Aorta (tissue), 5 donors: ENCODE measurements around the gene MGLL. TPM values are rescaled to one million over a fixed set of nuclear protein-coding genes. Genes with fewer than 3 reads are reported as not detected.
A peak's percentile ranks its signal among the peaks of the same experiment; 100 is the strongest.

Experiments used
- ATAC-seq: fragments of 200-7000 bp; cut with Tn5 transposase; one replicate; pipeline ENCODE4 v1.9.1; 2022; ENCODE audit warnings: moderate library complexity; ENCODE audit not compliant: low FRiP score
- DNase-seq, 2 donors: peaks; one replicate each; pipeline ENCODE4 v3.0.0-alpha.2; 2020
- H3K27ac ChIP-seq, 2 donors: one replicate each; pipeline ENCODE4 v1.5.1; 2013; ENCODE audit warnings: low read length in 2 of 2, mild to moderate bottlenecking in 2 of 2, moderate library complexity in 2 of 2, control low read depth in 1 of 2, inconsistent platforms in 1 of 2, low read depth in 1 of 2
- H3K27me3 ChIP-seq, 2 donors: one replicate each; pipeline ENCODE4 v1.6.1; 2013; ENCODE audit warnings: control low read depth in 1 of 2, low read length in 1 of 2, mild to moderate bottlenecking in 1 of 2, moderate library complexity in 1 of 2; ENCODE audit not compliant: insufficient read depth in 2 of 2, control insufficient read depth in 1 of 2
- H3K36me3 ChIP-seq, 2 donors: one replicate each; pipeline ENCODE4 v1.6.1; 2013; ENCODE audit warnings: control low read depth in 1 of 2, low read length in 1 of 2, mild to moderate bottlenecking in 1 of 2; ENCODE audit not compliant: insufficient read depth in 2 of 2, control insufficient read depth in 1 of 2
- H3K4me1 ChIP-seq, 2 donors: one replicate each; pipeline ENCODE4 v1.6.1; 2013; ENCODE audit warnings: low read length in 2 of 2, control low read depth in 1 of 2, mild to moderate bottlenecking in 1 of 2, moderate library complexity in 1 of 2; ENCODE audit not compliant: insufficient read depth in 2 of 2, control insufficient read depth in 1 of 2
- H3K4me3 ChIP-seq, 2 donors: one replicate each; pipeline ENCODE4 v1.5.1; 2013; ENCODE audit warnings: low read length in 2 of 2, control low read depth in 1 of 2, mild to moderate bottlenecking in 1 of 2
- H3K9me3 ChIP-seq: one replicate; pipeline ENCODE4 v1.6.1; 2013; ENCODE audit warnings: mild to moderate bottlenecking, low read length; ENCODE audit not compliant: control insufficient read depth
- WGBS, 2 donors: extraction: QIAGEN DNeasy Blood & Tissue Kit; methylation state at CpG; one replicate each; pipeline ENCODE4 v1.1.7; 2013; 5-methylcytosine and 5-hydroxymethylcytosine counted together
- intact Hi-C, 2 donors: fragments of 100-400 bp; cut with DNase I; formaldehyde crosslinking; loops; one replicate each; pipeline versions ENCODE4 v1.14.2 to v1.15.0; 2022
- polyA plus RNA-seq, 2 donors: library from polyadenylated mRNA; stranded (reverse); fragments of 200-250 nt; gene quantifications; one replicate each; pipeline ENCODE4 v1.2.3, GENCODE V29; 2013
- total RNA-seq, 2 donors: library from RNA; stranded (reverse); fragmentation: NEBNext Ultra II Directional; extraction: Animal tissue kit (Norgen Biotek cat#: 25700); gene quantifications; one replicate each; pipeline ENCODE4 v1.2.1, GENCODE V29; 2021
- donor health status: healthy with polysubstance abuse.
- donor health status: Bipolar disorder and iron deficiency.
- donor health status: DM: no; HTN: no; CAD: no.
- donor health status: DM: no; HTN: no; CAD: no.
- donor health status: DM: yes; HTN: yes; CAD: no.

MGLL gene
- total and polyA plus RNA-seq, 4 donors = 18.3 to 85.3 (median 50.7) TPM

- Histone ChIP-seq H3K4me1 (peaks cover 2 to 4% of the 10 kb centered on the region in 2 donors), H3K27me3 (no peaks in the 10 kb centered on the region), H3K27ac (no peak overlapping the region), H3K9me3 (no peaks in the 10 kb centered on the region), H3K36me3 (no peaks in the 10 kb centered on the region), H3K4me3 (no peak overlapping the region)
- ATAC-seq (no peak), DNase-seq (peak in 1 of 2 donors; percentile 30)
- 58 to 61% methylated on average over 9 of the region's 9 CpGs for WGBS, 2 donors
- intact Hi-C loops = no loop called here
Observed at GRCh38 chr3:127791221-127791913, 30.9 kb downstream of the MGLL start.

GRCh38 chr3:127790882-127791183, 31.5 kb downstream of the MGLL start:
- ATAC-seq (no peak), DNase-seq (peak in 1 of 2 donors; percentile 23)
- 90 to 94% methylated on average over 7 of the region's 7 CpGs for WGBS, 2 donors
- intact Hi-C loops = no loop called here
- Histone ChIP-seq H3K4me1 (no peaks in the 10 kb centered on the region), H3K36me3 (no peaks in the 10 kb centered on the region), H3K27me3 (no peaks in the 10 kb centered on the region), H3K27ac (no peak overlapping the region), H3K9me3 (no peaks in the 10 kb centered on the region), H3K4me3 (no peak overlapping the region)

- Histone ChIP-seq H3K4me3 (no peak overlapping the region), H3K36me3 (no peaks in the 10 kb centered on the region), H3K27me3 (no peaks in the 10 kb centered on the region), H3K9me3 (no peaks in the 10 kb centered on the region), H3K27ac (no peak overlapping the region), H3K4me1 (no peaks in the 10 kb centered on the region)
- 97% methylated on average over 19 of the region's 19 CpGs for WGBS, 2 donors
- peak in 1 of 2 donors; percentile 49 for DNase-seq
- no peak for ATAC-seq
- intact Hi-C loops = no loop called here
Observed at GRCh38 chr3:127789990-127790881, 32.1 kb downstream of the MGLL start.

- Histone ChIP-seq H3K9me3 (no peaks in the 10 kb centered on the region), H3K4me1 (no peaks in the 10 kb centered on the region), H3K4me3 (no peak overlapping the region), H3K27ac (no peak overlapping the region), H3K27me3 (no peaks in the 10 kb centered on the region), H3K36me3 (no peaks in the 10 kb centered on the region)
- ATAC-seq = no peak
- peak in 1 of 2 donors; percentile 65 for DNase-seq
- intact Hi-C loops = no loop called here
- WGBS, 2 donors = 93 to 98% methylated on average over 5 of the region's 5 CpGs
Observed at GRCh38 chr3:127789051-127789450, 33.3 kb downstream of the MGLL start.

- ATAC-seq = no peak
- no peaks in the 10 kb centered on the region for H3K9me3 ChIP-seq
- no peaks in the 10 kb centered on the region for H3K4me1 ChIP-seq
- intact Hi-C loops = no loop called here
- 88 to 89% methylated on average over 9 of the region's 9 CpGs for WGBS, 2 donors
- no peak overlapping the region for H3K4me3 ChIP-seq
- no peaks in the 10 kb centered on the region for H3K36me3 ChIP-seq
- no peak overlapping the region for H3K27ac ChIP-seq
- H3K27me3 ChIP-seq = no peaks in the 10 kb centered on the region
- peak in 1 of 2 donors; percentile 44 for DNase-seq
Observed at GRCh38 chr3:127788451-127788909, 33.8 kb downstream of the MGLL start.

- intact Hi-C loops = no loop called here
- WGBS, 2 donors = 25 to 31% methylated on average over 16 of the region's 16 CpGs
- DNase-seq (peak in 1 of 2 donors; percentile 73), ATAC-seq (peak; percentile 29)
- Histone ChIP-seq H3K36me3 (no peaks in the 10 kb centered on the region), H3K27ac (peak overlapping the region in 1 of 2 donors; percentile 25), H3K9me3 (no peaks in the 10 kb centered on the region), H3K4me3 (no peak overlapping the region), H3K4me1 (no peaks in the 10 kb centered on the region), H3K27me3 (no peaks in the 10 kb centered on the region)
Observed at GRCh38 chr3:127787571-127788365, 34.5 kb downstream of the MGLL start.

GRCh38 chr3:127787071-127787490, 35.2 kb downstream of the MGLL start:
- no peaks in the 10 kb centered on the region for H3K27me3 ChIP-seq
- ATAC-seq (peak; percentile 59), DNase-seq (peak in 1 of 2 donors; percentile 88)
- intact Hi-C loops = no loop called here
- no peak overlapping the region for H3K4me3 ChIP-seq
- 6 to 20% methylated on average over 9 of the region's 9 CpGs for WGBS, 2 donors
- no peaks in the 10 kb centered on the region for H3K36me3 ChIP-seq
- H3K4me1 ChIP-seq = no peaks in the 10 kb centered on the region
- H3K9me3 ChIP-seq = no peaks in the 10 kb centered on the region
- H3K27ac ChIP-seq = peak overlapping the region in 1 of 2 donors; percentile 25

GRCh38 chr3:127786353-127787070, 35.8 kb downstream of the MGLL start:
- H3K4me1 ChIP-seq = no peaks in the 10 kb centered on the region
- no peaks in the 10 kb centered on the region for H3K9me3 ChIP-seq
- no peak overlapping the region for H3K4me3 ChIP-seq
- 69 to 73% methylated on average over 19 of the region's 19 CpGs for WGBS, 2 donors
- ATAC-seq = peak; percentile 33
- intact Hi-C loops = no loop called here
- no peaks in the 10 kb centered on the region for H3K36me3 ChIP-seq
- H3K27ac ChIP-seq = peak overlapping the region in 1 of 2 donors; percentile 12
- no peaks in the 10 kb centered on the region for H3K27me3 ChIP-seq
- peak; percentile 75 to 80 for DNase-seq
